Prostate gland (tissue), 2 donors: ENCODE results near the gene THSD7A. TPM values are rescaled to one million over a fixed set of nuclear protein-coding genes. Genes with fewer than 3 reads are reported as not detected.

Experiments used
- DNase-seq: peaks from one replicate; pipeline ENCODE4 v3.0.0-alpha.2; 2019; ENCODE audit warnings: low spot score
- H3K27ac ChIP-seq, 2 donors: fragments of 200-600 bp; sonication (generic); 2 replicates each; pipeline ENCODE4 v1.5.1; 2017 to 2019
- H3K27me3 ChIP-seq: fragments of 200-600 bp; sonication (generic); replicated peaks from 2 replicates; pipeline ENCODE4 v1.5.1; 2019; ENCODE audit not compliant: insufficient read depth
- H3K36me3 ChIP-seq, 2 donors: fragments of 200-600 bp; sonication (generic); 1 replicate in 1 of 2; 2 replicates in 1 of 2; pipeline versions ENCODE4 v1.5.1 to v1.8.1; 2017 to 2019
- H3K4me1 ChIP-seq: fragments of 200-600 bp; sonication (generic); replicated peaks from 2 replicates; pipeline ENCODE4 v1.5.1; 2019
- H3K4me3 ChIP-seq, 2 donors: fragments of 200-600 bp; sonication (generic); 2 replicates each; pipeline ENCODE4 v1.5.1; 2017 to 2019
- H3K9me3 ChIP-seq: fragments of 200-600 bp; sonication (generic); 2 replicates; pipeline ENCODE4 v1.5.1; 2017
- CTCF ChIP-seq, 4 experiments: fragments of 200-600 bp in 2 of 4; fragments of 450-650 bp in 2 of 4; sonication (generic) in 2 of 4; IDR thresholded peaks; 1 replicate in 3 of 4; 2 replicates in 1 of 4; pipeline ENCODE4 v1.5.1; 2016 to 2019; ENCODE audit warnings: antibody characterized with exemption in 4 of 4, mild to moderate bottlenecking in 2 of 4, moderate library complexity in 2 of 4
- POLR2A ChIP-seq: fragments of 450-650 bp; IDR thresholded peaks from one replicate; pipeline ENCODE4 v1.6.1; 2016; ENCODE audit warnings: antibody characterized with exemption, mild to moderate bottlenecking
- POLR2AphosphoS5 ChIP-seq: sonication (generic); formaldehyde crosslinking; IDR thresholded peaks from one replicate; pipeline ENCODE4 v1.6.1; 2017; ENCODE audit warnings: antibody characterized with exemption
- WGBS: methylation state at CpG from one replicate; pipeline ENCODE4 v1.1.5; 2018; 5-methylcytosine and 5-hydroxymethylcytosine counted together
- intact Hi-C: fragments of 100-400 bp; cut with DNase I; formaldehyde crosslinking; loops from one replicate; pipeline ENCODE4 v1.14.2; 2022
- total RNA-seq, 2 donors: library from RNA; depleted of rRNA; stranded (reverse); fragments of >200 nt; gene quantifications; one replicate each; pipeline ENCODE4 v1.1.0, GENCODE V29; 2016

The THSD7A gene
- total RNA-seq, 2 donors from 2014 or later: 3.1 to 9.9 TPM

- no peak for TF ChIP-seq POLR2A
- no peak for TF ChIP-seq CTCF (IDR thresholded peaks at IDR 0.05)
- TF ChIP-seq POLR2AphosphoS5: no peak
- no peak for DNase-seq
- no peaks in the 10 kb centered on the region for H3K9me3 ChIP-seq
- no peak overlapping the region for H3K4me3 ChIP-seq
- H3K4me1 ChIP-seq: no peaks in the 10 kb centered on the region
- H3K27ac ChIP-seq: no peak overlapping the region
- H3K27me3 ChIP-seq: no peaks in the 10 kb centered on the region
- no peaks in the 10 kb centered on the region for H3K36me3 ChIP-seq
- WGBS: 89% methylated on average over 4 of the region's 4 CpGs
- intact Hi-C loops: no loop called here
Observed at GRCh38 chr7:11795231-11795630, 36.8 kb downstream of the THSD7A start.

- no peaks in the 10 kb centered on the region for H3K27me3 ChIP-seq
- no peaks in the 10 kb centered on the region for H3K4me1 ChIP-seq
- no peaks in the 10 kb centered on the region for H3K36me3 ChIP-seq
- no peaks in the 10 kb centered on the region for H3K9me3 ChIP-seq
- intact Hi-C loops: no loop called here
- DNase-seq: no peak
- TF ChIP-seq POLR2A (no peak), POLR2AphosphoS5 (no peak), CTCF (IDR thresholded peaks at IDR 0.05) (no peak)
- WGBS: 66% methylated on average over 4 of the region's 4 CpGs
- H3K27ac ChIP-seq: no peak overlapping the region
- no peak overlapping the region for H3K4me3 ChIP-seq
Observed at GRCh38 chr7:11792166-11792565, 39.8 kb downstream of the THSD7A start.

GRCh38 chr7:11788568-11788967, 43.4 kb downstream of the THSD7A start:
- no peak overlapping the region for H3K27ac ChIP-seq
- H3K4me1 ChIP-seq: no peaks in the 10 kb centered on the region
- no peaks in the 10 kb centered on the region for H3K36me3 ChIP-seq
- DNase-seq: no peak
- no peak overlapping the region for H3K4me3 ChIP-seq
- no peaks in the 10 kb centered on the region for H3K9me3 ChIP-seq
- no peak for TF ChIP-seq POLR2AphosphoS5
- TF ChIP-seq CTCF (IDR thresholded peaks at IDR 0.05): no peak
- no peak for TF ChIP-seq POLR2A
- no peaks in the 10 kb centered on the region for H3K27me3 ChIP-seq
- WGBS: 100% methylated on average over 3 of the region's 3 CpGs
- intact Hi-C loops: no loop called here

GRCh38 chr7:11787534-11787933, 44.5 kb downstream of the THSD7A start:
- no peaks in the 10 kb centered on the region for H3K4me1 ChIP-seq
- intact Hi-C loops: no loop called here
- TF ChIP-seq CTCF (IDR thresholded peaks at IDR 0.05): no peak
- no peak for TF ChIP-seq POLR2A
- no peak for TF ChIP-seq POLR2AphosphoS5

GRCh38 chr7:11786186-11786585, 45.8 kb downstream of the THSD7A start:
- no peak for DNase-seq
- WGBS: 67% methylated on average over 2 of the region's 2 CpGs
- no peak for TF ChIP-seq POLR2AphosphoS5
- TF ChIP-seq POLR2A: no peak
- no peak for TF ChIP-seq CTCF (IDR thresholded peaks at IDR 0.05)
- no peak overlapping the region for H3K27ac ChIP-seq
- H3K9me3 ChIP-seq: no peaks in the 10 kb centered on the region
- H3K36me3 ChIP-seq: no peaks in the 10 kb centered on the region
- no peak overlapping the region for H3K4me3 ChIP-seq
- intact Hi-C loops: no loop called here
- H3K27me3 ChIP-seq: no peaks in the 10 kb centered on the region
- H3K4me1 ChIP-seq: no peaks in the 10 kb centered on the region

More at GRCh38 chr7:11787534-11787933, 44.5 kb downstream of the THSD7A start:
- H3K27ac ChIP-seq: no peak overlapping the region
- no peak overlapping the region for H3K4me3 ChIP-seq
- 92% methylated on average over 4 of the region's 4 CpGs for WGBS
- no peaks in the 10 kb centered on the region for H3K9me3 ChIP-seq
- DNase-seq: no peak
- no peaks in the 10 kb centered on the region for H3K36me3 ChIP-seq
- H3K27me3 ChIP-seq: no peaks in the 10 kb centered on the region
